ENCODE results near the gene PDE6D.

Gene PDE6D

DNA sequence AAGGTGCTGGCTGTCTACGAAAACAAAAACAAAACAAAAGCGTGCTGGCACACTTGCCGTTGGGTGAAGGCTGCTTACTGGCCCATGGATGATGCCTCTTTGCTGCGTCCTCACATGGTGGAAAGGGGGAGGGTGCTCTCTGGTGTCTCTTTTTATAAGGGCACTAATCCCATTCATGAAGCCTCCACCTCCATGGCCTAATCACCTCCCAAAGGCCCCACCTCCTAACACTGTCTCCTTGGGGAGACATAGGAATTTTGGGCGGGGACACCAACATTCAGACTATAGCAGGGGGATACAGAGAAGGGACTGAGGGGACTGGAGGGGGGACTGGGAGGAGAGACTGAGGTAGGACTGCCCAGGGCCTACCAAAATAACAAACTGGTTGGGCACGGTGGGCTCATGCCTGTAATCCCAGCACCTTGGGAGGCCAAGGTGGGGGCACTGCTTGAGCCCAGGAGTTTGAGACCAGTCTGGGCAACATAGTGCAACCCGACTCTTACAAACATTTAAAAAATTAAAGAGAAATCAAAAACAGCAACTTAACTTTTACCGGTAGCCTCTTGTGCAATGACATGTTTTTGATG, 58.3 kb downstream of the PDE6D start:
- FAIRE-seq (no peak), DNase-seq (ENCODE audit: insufficient read length, low spot score) (no peak)
- no peak for TF ChIP-seq CTCF (IDR thresholded peaks at IDR 0.05; ENCODE audit: insufficient read depth, missing control alignments)

GRCh38 chr2:231720987-231721966, 59.8 kb downstream of the PDE6D start:
- no peak for DNase-seq (ENCODE audit: insufficient read length, low spot score)
- no peak for FAIRE-seq
- no peak for TF ChIP-seq CTCF (IDR thresholded peaks at IDR 0.05; ENCODE audit: insufficient read depth, missing control alignments)

GRCh38 chr2:231720292-231720986, 60.6 kb downstream of the PDE6D start:
- FAIRE-seq: no peak
- TF ChIP-seq CTCF (IDR thresholded peaks at IDR 0.05; ENCODE audit: insufficient read depth, missing control alignments): no peak
- DNase-seq (ENCODE audit: insufficient read length, low spot score): no peak

GRCh38 chr2:231718799-231719198, 62.3 kb downstream of the PDE6D start:
- no peak for DNase-seq (ENCODE audit: insufficient read length, low spot score)
- no peak for FAIRE-seq
- no peak for TF ChIP-seq CTCF (IDR thresholded peaks at IDR 0.05; ENCODE audit: insufficient read depth, missing control alignments)

GRCh38 chr2:231717281-231718171, 63.6 kb downstream of the PDE6D start:
- no peak for DNase-seq (ENCODE audit: insufficient read length, low spot score)
- no peak for TF ChIP-seq CTCF (IDR thresholded peaks at IDR 0.05; ENCODE audit: insufficient read depth, missing control alignments)
- FAIRE-seq: no peak

DNA sequence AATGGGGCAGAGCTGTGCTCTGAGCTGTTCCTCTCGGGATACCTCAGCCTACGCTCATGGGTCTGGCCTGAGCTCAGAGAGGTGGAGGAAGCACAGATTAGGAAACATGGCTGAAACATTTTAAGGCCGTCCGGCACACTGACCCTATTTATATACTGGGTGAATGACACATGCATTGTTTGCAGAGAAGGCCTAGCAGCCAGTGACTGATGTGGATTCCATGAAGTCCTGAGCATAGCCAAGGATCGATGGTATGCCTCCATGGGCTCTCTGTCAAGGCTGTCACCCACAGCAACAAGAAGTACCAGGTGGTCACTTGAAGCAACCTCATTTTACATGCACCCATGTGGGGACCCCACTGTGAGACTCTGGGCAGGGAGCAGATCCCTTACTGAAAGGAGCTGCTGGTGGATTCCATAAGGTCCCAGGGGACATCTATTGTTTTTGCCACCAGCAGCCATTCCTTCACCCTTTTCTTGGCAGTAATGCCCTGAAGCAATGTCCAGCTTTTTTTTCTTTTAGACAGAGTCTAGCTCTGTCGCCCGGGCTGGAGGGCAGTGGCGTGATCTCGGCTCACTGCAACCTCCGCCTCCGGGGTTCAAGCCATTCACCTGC, 64.3 kb downstream of the PDE6D start:
- DNase-seq (ENCODE audit: insufficient read length, low spot score) (no peak), FAIRE-seq (no peak)
- no peak for TF ChIP-seq CTCF (IDR thresholded peaks at IDR 0.05; ENCODE audit: insufficient read depth, missing control alignments)
